ENCODE data around the gene DDX56. TPM values are rescaled to one million over a fixed set of nuclear protein-coding genes. Genes with fewer than 3 reads are reported as not detected.

DDX56 gene
- total RNA-seq, 4 donors from 2014 or later = 67.8 to 96.4 (median 88.9) TPM

DNA sequence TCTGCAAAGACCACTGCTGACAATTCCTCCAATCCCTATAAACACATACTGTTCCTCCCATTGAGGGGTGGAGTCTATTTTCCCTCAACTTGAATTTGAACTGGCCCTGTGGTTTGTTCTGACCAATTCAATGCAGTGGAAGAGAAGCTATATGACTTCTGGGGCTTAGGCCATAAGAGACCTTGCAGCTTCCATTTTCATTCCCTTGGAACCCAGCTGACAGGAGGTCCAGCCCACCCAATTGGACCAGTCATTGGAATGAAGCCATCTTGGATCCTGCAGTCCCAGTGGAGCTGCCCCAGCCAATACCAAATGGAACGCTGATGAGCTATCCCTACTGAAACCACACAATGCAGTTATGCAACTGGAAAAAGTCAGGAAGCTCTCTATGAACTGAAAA is 17.2 kb upstream of the DDX56 start:
- DNase-seq = no peak
- Histone ChIP-seq H3K27me3 (no peaks in the 10 kb centered on the region), H3K4me1 (peaks cover 0 to 4% (median 0%) of the 10 kb centered on the region in 4 donors), H3K27ac (no peak overlapping the region), H3K36me3 (no peaks in the 10 kb centered on the region), H3K4me3 (no peak overlapping the region), H3K9me3 (no peaks in the 10 kb centered on the region)
- TF ChIP-seq POLR2A (IDR thresholded peaks at IDR 0.05) = no peak
- TF ChIP-seq, protein P1, sequence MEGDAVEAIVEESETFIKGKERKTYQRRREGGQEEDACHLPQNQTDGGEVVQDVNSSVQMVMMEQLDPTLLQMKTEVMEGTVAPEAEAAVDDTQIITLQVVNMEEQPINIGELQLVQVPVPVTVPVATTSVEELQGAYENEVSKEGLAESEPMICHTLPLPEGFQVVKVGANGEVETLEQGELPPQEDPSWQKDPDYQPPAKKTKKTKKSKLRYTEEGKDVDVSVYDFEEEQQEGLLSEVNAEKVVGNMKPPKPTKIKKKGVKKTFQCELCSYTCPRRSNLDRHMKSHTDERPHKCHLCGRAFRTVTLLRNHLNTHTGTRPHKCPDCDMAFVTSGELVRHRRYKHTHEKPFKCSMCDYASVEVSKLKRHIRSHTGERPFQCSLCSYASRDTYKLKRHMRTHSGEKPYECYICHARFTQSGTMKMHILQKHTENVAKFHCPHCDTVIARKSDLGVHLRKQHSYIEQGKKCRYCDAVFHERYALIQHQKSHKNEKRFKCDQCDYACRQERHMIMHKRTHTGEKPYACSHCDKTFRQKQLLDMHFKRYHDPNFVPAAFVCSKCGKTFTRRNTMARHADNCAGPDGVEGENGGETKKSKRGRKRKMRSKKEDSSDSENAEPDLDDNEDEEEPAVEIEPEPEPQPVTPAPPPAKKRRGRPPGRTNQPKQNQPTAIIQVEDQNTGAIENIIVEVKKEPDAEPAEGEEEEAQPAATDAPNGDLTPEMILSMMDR (IDR thresholded peaks at IDR 0.05) = no peak

DNA sequence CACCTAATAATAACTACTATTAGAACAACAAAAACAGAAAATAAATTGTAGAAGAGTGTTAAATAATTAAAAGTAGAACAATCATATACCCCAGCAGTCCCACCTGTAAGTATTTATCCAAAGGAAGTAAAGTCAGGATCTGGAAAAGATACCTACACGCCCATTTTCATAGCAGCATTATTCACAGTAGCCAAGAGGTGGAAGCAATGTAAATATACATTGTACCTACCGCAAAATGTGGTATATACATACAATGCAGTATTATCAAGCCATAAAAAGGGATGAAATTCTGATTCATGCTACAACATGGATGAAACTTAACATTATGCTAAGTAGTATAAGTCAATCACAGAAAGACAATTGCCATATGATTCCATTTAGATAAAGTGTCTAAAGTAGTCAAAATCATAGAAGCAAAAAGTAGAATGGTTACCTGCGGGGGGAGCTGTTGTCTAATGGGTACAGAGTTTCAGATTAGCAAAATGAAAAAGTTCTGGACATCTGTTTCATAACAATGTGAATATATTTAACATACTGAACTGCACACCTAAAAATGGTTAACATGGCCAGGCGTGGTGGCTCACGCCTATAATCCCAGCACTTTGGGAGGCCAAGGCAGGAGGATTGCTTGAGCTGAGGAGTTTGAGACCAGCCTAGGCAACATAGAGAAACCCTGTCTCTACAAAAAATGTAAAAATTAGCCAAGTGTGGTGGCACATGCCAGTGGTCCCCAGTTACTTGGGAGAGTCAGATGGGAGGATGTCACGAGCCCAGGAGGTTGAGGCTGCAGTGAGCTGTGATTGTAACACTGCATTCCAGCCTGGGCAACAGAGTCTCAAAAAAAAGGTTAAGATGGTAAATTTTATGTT is 14.4 kb upstream of the DDX56 start:
- no peak overlapping the region for H3K27ac ChIP-seq
- H3K27me3 ChIP-seq = no peaks in the 10 kb centered on the region
- peak in 2 of 3 donors; percentile 63 to 85 for DNase-seq
- no peaks in the 10 kb centered on the region for H3K36me3 ChIP-seq
- H3K4me1 ChIP-seq = peaks cover 0 to 4% (median 0%) of the 10 kb centered on the region in 4 donors
- no peak overlapping the region for H3K4me3 ChIP-seq
- TF ChIP-seq, protein P1 (IDR thresholded peaks at IDR 0.05) = peak in 5 of 6 experiments; percentile 51 to 87 (median 75)
- TF ChIP-seq POLR2A (IDR thresholded peaks at IDR 0.05) = no peak
- H3K9me3 ChIP-seq = no peaks in the 10 kb centered on the region

DNA sequence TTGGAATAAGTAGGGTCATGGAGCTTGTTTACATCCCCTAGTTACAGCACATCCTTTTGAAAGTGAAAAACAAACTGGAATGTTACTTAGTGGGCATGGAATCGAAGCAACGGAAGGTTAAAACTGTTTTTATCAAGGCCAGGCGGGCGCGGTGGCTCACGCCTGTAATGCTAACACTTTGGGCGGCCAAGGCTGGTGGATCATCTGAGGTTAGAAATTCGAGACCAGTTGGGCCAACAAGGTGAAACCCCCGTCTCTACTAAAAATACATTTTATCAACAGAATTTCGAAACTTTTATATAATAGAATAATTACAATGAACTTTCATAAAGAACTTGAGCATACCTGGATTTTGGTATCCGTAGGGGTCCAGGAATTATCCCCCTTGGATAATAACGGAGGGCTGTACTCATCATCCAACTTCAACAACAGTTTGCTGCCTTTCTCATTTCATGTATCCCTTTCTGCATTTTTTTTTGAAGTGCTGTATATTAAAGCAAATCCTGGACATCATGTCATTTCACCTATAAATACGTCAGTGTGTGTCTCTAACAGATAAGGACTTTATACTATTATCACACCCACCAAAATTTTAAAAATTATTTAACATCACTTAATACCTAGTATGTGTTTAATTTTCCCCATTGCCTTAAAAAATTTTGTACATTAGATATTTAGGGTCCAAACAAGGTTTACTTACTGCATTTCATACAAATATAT is 9.6 kb upstream of the DDX56 start:
- Histone ChIP-seq H3K36me3 (peaks cover 0 to 22% (median 0%) of the 10 kb centered on the region in 3 donors), H3K27ac (peak overlapping the region; percentile 89 to 99 (median 96)), H3K27me3 (no peaks in the 10 kb centered on the region), H3K4me1 (peaks cover 0 to 27% (median 10%) of the 10 kb centered on the region in 4 donors), H3K4me3 (peak overlapping the region; percentile 67 to 97 (median 85)), H3K9me3 (no peaks in the 10 kb centered on the region)
- TF ChIP-seq, protein P1 (IDR thresholded peaks at IDR 0.05) = no peak
- no peak for TF ChIP-seq POLR2A (IDR thresholded peaks at IDR 0.05)
- DNase-seq = no peak

DNA sequence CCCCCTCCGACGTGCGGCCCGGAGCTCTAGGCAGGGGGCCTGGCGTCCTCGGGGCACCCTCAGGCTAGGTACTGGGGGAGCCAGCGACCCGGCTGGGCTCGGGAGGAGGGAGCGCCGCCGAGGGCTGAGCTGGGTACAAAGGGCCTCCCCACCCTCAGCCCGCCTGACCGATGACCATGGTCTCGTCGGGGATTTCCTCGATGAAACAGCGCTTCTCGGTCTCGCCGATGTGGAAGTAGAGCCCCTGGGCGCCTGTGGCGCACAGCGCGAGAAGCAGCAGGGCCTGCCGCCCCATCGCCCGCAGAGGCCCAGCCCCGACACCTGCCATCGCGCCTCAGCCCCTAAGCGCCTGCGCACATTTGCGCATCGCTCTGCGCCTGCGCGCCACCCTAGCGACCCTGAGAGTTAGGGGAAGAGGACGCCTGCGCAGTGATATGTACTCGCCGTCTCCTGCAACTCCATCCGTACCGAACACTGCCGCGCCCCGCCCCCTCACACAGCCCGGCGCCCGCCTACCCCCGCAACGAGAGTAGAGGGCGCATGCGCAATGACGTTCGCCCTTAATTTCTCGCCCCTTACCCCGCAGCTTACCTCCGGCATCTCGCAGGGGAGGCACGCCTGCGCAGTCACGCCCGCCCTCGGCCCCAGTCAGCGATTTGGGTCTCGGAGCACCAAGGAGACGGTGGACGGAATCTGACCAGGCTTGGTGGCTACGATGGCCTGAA is 8.3 kb upstream of the DDX56 start, which contains the start of gene TMED4:
Gene TMED4, minus strand, starts transcription at position 353 of the 725 bp plus-strand sequence. Its CDS starts 25 bp downstream, at position 328.
- H3K27ac ChIP-seq = peak within 1 kb of the TSS; percentile 89 to 99 (median 96)
- H3K4me1 ChIP-seq = peaks cover 0 to 25% (median 10%) of the 10 kb centered on the region in 4 donors
- peak within 1 kb of the TSS; percentile 67 to 97 (median 85) for H3K4me3 ChIP-seq
- H3K27me3 ChIP-seq = no peaks in the 10 kb centered on the region
- H3K36me3 ChIP-seq = peaks cover 0 to 35% (median 0%) of the 10 kb centered on the region in 3 donors
- H3K9me3 ChIP-seq = no peaks in the 10 kb centered on the region
- TF ChIP-seq, protein P1 (IDR thresholded peaks at IDR 0.05) = no peak
- peak; percentile 91 for TF ChIP-seq POLR2A (IDR thresholded peaks at IDR 0.05)
- DNase-seq = peak; percentile 99 to 100 (median 99)
